HEK293T (cell line): ENCODE measurements around the gene SPATA1.

ENCODE experiments used
- BHLHE40 ChIP-seq: fragments of 450-650 bp; IDR thresholded peaks from 2 replicates; pipeline ENCODE4 v1.6.1; 2016; ENCODE audit warnings: mild to moderate bottlenecking, moderate library complexity, borderline replicate concordance
- ELF4 ChIP-seq: fragments of 450-650 bp; IDR thresholded peaks from 2 replicates; pipeline ENCODE4 v1.6.1; 2017; ENCODE audit warnings: antibody characterized with exemption
- FOXA1 ChIP-seq: fragments of 450-650 bp; IDR thresholded peaks from 2 replicates; pipeline ENCODE4 v1.6.1; 2016; ENCODE audit warnings: mild to moderate bottlenecking
- FOXM1 ChIP-seq: fragments of 450-650 bp; IDR thresholded peaks from 2 replicates; pipeline ENCODE4 v1.6.1; 2017; ENCODE audit warnings: mild to moderate bottlenecking, borderline replicate concordance
- LEF1 ChIP-seq: fragments of 450-650 bp; IDR thresholded peaks from 2 replicates; pipeline ENCODE4 v1.6.1; 2017; ENCODE audit warnings: mild to moderate bottlenecking, borderline replicate concordance
- NFRKB ChIP-seq: fragments of 450-650 bp; IDR thresholded peaks from 2 replicates; pipeline ENCODE4 v1.6.1; 2016; ENCODE audit warnings: mild to moderate bottlenecking, moderate library complexity
- TARDBP ChIP-seq: fragments of 450-650 bp; IDR thresholded peaks from 2 replicates; pipeline ENCODE4 v1.6.1; 2016

- TF ChIP-seq FOXA1 (no peak), LEF1 (no peak), BHLHE40 (no peak), ELF4 (no peak), FOXM1 (no peak), NFRKB (no peak), TARDBP (no peak)
Measured at GRCh38 chr1:84570436-84571149, 64.4 kb downstream of the SPATA1 start.
